ENCODE data around the gene DCP1A.
"Not testable (repeated sequence)": the region's sequence is repeated elsewhere in the genome, so short reads cannot be mapped to it uniquely, and the experiment has no call there.

The DCP1A gene

DNA sequence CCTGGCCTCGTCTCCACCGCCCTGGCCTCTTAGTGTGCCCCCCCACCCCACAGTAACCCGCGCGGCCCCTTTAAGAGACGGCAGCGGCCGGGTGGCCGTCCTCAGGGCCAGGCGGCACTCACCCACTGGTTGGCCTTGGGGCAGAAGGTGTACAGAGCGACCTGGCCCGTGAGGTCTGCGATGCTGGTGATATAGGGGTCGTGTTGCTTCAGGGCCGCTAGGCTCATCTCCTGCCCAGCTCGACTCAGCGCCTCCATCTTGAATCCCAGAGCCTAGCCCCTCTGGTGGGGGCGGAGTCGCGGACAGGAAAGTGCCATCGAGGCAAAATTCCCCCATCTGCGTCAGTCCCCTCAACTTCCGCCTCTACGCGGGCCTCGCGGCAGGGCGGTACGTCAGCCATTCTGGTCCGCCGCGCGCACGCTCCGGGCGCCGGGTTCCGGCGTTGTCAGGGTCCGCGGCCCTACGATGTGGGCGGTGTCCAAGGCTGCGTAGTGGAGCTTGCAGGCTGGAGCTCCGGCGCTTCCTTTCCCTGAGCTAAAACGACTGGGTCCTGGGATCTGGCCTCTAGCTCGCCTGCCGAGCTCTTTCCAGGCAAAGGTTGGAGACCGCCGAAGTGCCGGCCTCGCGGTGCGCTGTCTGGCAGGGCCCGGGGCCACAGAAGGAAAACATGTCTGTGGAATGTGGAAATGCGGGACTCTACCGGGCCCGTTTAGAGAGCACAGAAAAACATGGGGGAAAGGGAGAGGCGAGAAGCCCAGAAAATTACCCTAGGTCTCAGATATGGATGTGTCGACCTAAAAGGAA is at the start of gene DCP1A:
DCP1A (minus strand) TSS at position 283 of the 804 bp plus-strand sequence; CDS start at position 257, 26 bp downstream.
- peak; percentile 73 to 98 (median 92) for DNase-seq

DNA sequence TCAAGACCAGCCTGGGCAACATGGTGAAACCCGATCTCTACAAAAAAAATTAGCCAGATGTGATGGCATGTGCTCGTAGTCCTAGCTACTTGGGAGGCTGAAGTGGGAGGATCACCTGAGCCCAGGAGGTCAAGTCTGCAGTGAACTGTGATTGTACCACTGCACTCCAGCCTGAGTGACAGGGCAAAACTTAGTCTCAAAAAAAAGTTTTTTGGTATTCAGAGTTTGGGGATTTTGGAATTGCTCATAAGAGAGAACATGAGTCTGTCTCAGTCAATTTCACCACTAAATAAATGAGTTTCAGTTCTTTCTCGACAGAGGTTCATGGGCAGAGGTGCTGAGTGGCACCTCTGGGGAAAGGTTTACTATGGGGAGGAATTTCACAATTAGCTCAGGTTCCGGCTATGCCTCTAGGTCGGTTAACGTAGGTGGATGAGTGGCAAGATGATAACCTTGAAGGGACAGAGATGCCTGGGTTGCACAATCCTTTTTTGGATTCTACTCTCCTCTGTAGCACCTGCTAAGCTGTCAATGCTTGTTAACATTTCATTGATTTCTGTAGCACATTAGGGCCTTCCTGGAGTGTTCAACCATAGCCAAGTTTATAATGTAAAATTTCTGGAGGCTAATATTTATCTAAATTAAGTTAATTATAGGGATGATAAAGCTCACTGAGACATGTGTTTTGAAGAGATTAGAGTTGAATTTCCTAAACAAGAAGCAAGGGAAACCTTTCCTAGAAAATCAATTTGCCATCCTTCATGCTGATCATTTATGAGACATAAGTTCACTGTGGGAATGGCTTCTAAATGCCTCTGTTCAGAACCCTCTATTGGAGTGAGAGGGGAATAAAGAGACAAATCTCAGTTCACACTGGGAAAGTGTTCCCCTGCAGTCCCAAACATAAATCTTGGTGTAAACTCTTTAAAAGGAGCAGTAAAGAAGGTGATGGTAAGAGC is 37.4 kb upstream of the DCP1A start:
- no peak for DNase-seq

DNA sequence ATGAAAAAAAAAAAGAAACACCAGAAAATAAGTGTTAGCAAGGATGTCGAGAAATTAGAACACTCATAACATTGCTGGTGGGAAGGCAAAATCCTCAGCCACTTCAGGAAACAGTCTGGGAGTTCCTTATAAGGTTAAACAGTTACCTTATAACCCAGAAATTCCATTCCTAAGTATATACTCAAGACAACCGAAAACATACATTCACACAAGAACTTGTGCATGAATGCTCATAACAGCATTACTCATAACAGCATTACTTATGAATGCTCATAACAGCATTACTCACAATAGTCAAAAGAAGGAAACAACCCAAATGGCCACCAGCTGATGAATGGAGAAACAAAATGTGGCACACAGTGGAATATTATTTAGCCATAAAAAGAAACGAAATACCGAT is 34.8 kb upstream of the DCP1A start:
- DNase-seq = no peak

DNA sequence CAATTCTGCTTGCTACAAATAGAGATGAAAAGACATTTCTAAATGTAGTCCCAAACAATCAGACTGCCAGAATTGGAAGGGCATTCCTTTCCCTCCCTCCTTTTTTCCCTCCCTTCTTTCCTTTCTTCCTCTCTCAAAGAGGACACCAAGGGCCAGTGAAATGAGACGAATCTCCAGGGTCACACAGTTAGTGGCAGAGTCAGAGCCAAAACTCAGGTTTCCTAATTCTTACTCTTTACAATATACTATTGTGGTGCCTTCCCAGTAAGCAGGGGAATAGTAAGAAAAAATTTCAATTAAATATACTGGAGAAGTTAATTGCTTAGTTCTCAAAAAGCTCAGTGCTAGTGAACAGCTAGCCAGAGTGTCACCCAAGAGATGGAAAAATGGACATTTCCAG is 33.0 kb upstream of the DCP1A start:
- no peak for DNase-seq

DNA sequence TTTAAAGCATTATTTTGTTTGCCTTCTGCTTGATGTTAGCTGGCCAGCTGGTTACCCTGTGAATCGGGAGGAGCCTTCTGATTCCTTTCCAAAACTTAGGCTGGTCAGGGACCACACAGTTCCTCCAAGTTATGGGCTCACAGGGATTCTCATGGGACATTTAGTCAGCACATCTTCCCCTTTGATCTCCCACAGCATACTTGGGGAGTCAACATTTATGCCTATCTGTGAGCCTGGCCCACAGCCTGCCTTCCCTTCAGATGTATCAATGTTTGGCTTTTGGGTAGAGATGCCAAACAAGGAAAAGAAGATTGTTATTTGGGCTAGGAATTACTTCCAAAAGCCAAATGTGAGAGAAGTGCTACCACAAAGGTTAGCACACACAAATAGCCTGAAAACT is 32.6 kb upstream of the DCP1A start:
- DNase-seq = no peak

DNA sequence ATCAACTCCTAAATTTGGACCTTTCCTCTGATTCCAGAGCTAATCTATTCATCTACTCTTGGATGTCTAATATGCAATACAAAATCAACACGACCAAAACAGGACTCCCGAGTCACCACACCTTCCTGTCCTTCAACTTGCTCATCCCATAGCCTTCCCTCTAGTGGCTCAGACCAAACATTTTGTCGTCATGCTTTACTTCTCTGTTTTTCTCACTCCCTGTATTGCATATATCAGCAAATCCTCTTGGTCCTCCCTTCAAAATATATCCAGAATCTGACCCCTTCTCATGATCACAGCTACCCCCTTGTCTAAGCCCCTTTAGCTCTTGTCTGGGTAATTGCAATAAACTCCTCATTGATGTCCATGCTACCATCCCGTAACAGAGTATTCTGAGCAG is 30.5 kb upstream of the DCP1A start:
- DNase-seq = no peak

DNA sequence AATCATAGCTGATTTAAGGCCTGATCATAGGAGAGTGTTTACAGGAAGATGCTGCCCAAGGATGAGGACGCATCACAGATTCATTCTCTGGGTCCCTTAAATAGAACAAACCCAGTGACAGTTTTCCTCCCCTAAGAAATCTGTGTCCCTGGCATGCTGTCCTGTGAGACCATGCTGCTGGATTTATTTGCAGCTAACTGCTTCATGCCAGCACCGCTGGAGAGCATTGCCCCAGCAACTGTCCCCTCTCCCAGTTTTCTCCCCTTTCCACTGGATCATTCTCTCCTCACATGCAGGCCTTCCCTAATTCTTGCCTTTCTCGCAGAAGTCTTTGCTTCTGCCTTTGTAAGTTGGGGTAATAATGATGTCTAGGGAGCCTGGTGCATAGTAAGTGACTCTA is 29.3 kb upstream of the DCP1A start:
- no peak for DNase-seq

DNA sequence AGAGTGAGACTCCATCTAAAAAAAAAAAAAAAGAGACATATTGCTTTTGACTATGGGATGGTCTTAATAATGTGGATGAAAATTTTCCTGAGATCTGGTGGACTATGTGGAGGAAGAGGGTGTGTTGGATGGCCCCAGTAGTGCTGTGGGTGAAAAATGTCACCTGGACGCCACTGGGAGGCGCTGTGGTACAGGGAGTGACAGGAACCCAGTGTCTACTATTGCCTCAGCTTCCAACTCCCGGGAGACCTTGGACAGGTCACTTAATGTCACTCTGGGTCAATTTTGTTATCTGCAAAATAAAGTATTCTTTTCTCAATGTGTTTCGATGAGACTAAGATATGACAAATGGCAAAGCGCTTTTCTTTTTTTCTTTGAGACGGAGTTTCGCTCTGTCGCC is 27.7 kb upstream of the DCP1A start:
- peak in 38 of 56 donors; percentile 1 to 67 (median 18) for DNase-seq

DNA sequence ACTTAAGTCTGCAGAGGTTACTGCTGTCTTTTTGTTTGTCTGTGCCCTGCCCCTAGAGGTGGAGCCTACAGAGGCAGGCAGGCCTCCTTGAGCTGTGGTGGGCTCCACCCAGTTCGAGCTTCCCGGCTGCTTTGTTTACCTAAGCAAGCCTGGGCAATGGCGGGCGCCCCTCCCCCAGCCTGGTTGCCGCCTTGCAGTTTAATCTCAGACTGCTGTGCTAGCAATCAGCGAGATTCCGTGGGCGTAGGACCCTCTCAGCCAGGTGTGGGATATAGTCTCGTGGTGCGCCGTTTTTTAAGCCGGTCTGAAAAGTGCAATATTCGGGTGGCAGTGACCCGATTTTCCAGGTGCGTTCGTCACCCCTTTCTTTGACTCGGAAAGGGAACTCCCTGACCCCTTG is 23.4 kb upstream of the DCP1A start:
- not testable (repeated sequence) for DNase-seq

DNA sequence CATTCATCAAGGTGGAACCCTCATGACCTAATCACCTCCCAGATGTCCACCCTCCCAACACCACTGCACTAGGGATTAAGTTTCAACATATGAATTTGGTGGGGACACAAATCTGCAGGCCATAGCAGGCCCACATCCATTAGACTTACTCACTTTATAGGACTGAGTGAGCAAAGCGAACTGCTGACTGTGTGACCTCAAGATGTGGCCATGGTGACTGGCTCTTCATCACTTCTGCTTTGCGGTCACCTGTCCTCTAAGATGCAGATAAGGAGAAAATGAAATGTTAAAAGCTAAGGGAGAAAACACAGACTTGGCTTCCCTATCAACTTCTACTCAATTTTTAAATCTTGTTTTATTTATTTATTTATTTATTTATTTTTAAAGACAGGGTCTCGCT is 14.5 kb upstream of the DCP1A start:
- no peak for DNase-seq

DNA sequence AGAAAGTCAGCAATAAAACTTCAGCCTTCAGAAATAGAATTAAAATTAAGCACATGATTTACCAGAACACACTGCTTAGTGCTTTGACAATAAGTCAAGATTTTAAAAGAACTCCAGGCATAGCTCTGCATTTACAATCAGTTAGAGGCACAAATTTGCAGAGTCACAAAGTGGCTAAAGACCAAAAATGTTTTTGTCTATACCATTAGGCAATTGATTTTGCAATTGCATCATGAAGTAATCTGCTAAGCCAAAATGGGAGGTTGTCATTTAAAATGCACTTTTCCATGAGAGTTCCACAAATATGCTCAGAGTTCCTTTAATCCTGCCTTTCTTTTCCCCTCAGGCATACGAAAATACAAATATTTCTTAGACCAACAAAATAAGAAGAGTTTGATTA is 10.1 kb upstream of the DCP1A start:
- no peak for DNase-seq

DNA sequence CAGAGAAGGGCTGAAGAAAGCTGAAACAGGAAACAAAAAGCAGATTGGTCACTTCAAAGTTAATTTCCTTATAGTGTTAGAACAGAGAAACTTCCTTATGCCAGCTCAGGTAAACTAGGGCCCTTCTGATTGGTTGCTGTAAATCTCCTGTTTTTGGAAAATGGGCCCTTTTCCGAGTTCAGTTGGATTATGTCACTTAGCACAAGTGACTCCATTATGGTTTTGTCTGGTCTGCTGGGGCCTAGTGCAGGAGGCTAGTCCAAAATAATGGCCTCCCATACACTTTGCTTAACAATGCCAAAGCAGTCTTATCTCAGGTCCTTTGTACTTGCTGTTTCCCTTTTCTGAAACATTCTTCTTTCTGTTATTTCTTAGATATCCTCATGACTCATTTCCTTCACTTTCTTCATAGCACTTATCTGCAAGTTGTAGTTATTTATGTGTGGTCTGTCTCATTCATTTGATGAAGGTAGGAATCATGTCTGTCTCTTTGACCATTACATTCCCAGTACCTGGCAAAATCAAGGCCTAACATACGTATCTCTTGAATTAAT is 7.7 kb upstream of the DCP1A start:
- DNase-seq = no peak

DNA sequence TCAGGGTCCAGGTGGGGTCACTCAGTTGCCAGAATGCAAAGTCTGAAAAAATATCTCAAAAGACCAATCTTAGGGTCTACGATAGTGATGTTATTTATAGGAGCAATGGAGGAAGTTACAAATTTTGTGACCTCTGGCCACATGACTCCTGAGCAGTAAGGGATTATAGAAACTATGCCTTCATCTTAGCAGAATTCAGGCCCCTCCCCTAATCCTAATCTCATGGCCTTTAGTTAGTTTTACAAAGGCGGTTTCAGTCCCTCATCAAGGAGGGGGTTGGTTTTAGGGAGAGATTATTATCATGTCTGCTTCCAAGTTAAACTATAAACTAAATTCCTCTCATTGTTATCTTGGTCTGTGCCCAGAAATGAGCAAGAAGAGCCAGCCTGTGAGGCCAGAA is 5.9 kb upstream of the DCP1A start:
- no peak for DNase-seq

DNA sequence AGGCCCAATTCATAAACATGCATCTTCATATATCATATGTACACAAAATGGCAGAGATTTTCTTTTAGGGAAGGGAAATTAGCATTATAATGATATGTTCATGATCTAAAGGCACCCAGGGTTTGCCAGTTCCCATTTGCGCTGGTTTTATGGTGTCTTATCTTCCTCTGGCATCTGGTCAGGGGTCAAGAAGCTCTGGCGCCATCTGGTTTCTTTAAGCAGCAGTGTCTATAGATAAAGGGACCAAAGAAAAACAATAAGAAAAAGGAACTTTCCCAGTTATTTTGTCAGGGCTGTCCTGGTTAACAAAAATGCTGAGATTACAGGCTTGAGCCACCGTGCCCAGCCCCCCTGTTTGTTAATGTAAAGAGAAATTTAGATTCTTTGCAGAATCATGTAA is 3.3 kb upstream of the DCP1A start:
- no peak for DNase-seq

DNA sequence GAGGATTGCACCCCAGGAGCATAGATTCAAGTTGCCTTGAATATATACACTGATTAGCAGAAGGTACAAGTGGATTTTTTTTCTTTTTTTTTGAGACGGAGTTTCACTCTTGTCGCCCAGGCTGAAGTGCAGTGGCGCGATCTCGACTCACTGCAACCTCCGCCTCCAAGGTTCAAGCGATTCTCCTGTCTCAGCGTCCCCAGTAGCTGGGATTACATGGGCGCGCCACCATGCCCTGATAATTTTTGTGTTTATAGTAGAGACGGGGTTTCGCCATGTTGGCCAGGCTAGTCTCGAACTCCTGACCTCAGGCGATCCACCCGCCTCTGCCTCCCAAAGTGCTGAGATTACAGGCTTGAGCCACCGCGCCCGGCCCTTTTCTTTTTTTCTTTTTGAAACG is 775 bp upstream of the DCP1A start:
- peak in 1 of 56 donors; percentile 16 for DNase-seq

DNA sequence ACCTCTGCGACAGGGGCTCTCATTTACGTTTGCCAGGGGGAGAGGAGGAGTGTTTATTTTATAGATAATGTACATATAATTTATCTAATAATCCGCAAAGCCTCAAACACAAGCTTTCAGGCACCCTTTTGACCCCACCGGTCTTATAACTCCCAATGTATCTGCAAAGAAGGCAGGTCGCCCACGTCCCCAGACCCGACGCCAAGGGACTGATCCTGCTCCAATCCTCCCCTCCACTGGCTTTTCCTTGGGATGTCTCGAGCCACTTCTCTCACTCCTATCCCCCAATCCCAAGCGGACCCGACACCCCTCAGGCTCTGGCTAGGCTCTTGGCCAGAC is 452 bp downstream of the DCP1A start:
- peak in 3 of 56 donors; percentile 45 to 53 (median 51) for DNase-seq

DNA sequence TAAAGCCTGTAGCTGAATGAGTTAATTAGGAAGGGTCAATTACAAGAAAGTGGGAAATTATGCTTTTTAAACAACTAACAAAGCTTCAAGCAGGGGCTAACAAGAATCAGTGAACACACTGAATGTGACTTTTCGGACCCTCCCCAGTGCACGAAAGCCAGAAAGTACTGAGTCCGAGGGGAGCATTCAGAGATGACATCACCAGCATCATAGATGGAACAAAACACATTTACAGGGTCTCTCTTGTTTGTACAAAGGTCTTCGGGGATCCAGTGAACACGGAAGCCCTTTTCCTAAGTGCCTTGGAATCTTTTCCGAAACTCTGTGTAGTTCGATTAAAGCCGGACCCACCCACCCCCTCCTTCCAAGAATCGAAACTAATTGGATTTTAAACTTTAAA is 829 bp downstream of the DCP1A start:
- DNase-seq = no peak

DNA sequence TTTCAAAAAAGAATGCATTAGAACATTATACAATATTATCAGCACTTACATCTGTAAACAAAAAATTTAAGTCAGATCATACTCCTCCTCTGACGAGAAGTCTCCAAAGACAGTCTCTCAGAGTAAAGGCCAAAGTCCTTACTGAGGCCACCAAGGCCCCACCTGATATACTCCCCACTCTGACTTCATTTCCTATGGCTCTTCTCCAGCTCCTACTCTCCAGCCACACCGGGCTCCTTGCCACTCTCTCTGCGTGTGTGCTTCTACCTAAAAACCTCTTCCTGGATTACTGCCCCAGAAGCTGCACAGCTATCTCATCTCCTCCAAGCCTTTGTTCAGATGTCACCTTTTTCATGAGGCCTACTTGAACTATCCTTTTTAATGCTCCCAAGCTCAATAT is 5.0 kb downstream of the DCP1A start:
- DNase-seq = no peak

DNA sequence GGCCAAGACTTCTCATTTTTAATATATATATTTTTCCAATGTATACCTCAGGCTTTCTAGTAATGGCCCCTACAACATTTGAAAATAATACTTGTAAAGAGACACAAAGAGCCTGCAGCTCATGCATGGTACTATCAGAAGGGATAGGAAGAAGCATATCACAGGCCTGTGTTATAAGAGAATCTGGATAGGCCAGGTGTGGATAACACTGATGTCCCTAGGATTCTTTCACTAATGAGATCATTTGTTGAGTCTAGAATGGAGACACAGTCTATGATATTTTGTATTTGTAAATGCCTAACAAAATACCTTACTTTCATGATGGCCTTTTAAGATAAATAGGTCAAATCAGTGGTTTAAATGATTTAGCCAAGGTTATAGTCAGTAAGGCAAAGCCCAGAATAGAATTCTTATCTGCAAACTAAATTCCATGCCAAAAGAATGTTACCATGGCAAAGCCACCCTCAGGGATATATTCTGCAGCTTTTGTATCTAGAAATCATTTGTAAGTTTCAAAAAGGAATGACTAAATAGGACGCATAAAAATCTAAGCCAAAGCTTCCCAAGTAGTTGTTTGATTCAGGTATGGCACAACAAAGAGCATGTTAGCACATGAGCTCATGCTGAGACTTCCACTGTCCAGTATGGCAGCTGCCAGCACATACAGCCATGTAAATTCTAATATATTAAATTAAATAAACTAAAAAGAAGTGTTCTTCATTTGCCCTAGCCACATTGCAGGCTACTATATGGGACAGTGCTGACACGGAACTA is 10.0 kb downstream of the DCP1A start:
- no peak for DNase-seq

DNA sequence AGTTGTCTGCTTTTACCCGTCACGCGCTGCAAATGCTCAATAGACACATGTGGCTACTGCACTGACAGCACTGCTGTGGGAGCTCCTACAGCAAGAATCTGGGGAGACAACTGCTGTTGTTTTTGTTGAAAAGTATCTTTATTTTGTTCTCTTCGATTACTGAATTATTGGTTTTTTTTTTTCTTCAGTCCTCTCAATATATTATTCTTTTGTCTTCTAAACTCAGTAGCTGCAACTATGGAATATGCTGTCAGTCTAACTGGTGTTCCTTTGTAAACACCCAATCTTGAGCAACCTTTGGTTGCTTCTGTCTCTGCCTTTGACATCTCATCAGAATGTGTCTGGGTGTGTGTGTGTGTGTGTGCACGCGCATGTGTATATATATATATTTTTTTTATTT is 12.6 kb downstream of the DCP1A start:
- DNase-seq = no peak

DNA sequence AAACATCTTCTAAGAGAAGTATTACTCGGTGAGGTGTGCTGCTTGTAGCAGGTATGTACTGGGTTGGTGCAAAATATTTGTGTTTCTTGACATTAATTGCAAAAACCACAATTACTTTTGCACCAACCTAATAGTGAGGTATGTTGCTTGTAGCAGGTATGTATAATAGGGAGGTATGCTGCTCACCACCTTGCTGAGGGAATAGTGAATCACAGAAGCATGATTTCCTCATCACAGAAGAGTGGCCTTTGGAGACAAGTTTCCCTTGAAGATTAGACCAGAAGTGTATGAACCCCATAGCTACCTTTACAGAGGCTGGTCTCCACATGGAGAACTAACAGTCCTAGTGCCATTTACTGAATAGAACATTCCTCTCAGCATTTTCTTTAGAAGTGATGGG is 15.5 kb downstream of the DCP1A start:
- no peak for DNase-seq

DNA sequence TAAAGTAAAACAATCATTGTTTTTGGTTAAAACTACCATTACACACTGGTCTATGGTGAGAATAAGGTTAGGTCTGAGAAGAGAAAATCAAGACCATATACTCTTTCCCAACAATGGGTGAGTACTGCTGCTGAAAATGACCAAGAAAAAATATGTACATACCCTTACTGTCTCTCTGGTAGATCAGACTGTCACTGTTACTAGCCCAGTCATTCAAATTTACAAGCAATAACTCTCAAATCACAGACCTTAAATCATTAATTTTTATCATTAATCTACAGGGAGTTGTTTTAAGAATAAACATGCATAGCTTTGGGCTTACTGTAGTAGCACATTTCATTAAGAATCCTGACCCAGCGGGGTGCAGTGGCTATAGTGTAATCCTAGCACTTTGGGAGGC is 17.4 kb downstream of the DCP1A start:
- DNase-seq = no peak

All from amygdala (tissue), 56 donors.